ENCODE measurements around the gene IL18.

DNA sequence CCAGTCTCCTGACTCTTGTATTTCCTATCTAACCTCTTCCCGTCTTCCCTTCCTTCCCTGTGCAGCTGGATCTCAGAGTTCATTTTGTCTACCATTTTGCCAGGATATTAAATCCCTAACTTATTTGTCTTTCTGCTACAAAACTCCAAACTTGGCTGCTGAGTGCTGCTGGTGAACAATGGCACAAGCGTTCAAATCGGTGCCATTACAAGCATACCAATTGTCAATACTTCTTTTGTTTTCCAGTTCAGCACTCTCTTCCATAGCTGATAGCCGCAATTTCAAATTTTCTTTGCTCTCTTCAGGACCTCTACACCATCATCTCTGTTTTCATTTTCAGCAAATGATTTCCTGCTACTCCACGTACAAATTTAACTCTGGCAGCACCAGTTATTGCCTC is 13.4 kb downstream of the IL18 start:
- TF ChIP-seq, protein P1, sequence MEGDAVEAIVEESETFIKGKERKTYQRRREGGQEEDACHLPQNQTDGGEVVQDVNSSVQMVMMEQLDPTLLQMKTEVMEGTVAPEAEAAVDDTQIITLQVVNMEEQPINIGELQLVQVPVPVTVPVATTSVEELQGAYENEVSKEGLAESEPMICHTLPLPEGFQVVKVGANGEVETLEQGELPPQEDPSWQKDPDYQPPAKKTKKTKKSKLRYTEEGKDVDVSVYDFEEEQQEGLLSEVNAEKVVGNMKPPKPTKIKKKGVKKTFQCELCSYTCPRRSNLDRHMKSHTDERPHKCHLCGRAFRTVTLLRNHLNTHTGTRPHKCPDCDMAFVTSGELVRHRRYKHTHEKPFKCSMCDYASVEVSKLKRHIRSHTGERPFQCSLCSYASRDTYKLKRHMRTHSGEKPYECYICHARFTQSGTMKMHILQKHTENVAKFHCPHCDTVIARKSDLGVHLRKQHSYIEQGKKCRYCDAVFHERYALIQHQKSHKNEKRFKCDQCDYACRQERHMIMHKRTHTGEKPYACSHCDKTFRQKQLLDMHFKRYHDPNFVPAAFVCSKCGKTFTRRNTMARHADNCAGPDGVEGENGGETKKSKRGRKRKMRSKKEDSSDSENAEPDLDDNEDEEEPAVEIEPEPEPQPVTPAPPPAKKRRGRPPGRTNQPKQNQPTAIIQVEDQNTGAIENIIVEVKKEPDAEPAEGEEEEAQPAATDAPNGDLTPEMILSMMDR (IDR thresholded peaks at IDR 0.05): no peak
- TF ChIP-seq EZH2 (IDR thresholded peaks at IDR 0.05; ENCODE audit: borderline replicate concordance, insufficient read depth, low read depth, low read length, poor library complexity, severe bottlenecking): no peak
